A549 (cell line): ENCODE data around the gene CD47. TPM values are rescaled to one million over a fixed set of nuclear protein-coding genes. Genes with fewer than 3 reads are reported as not detected.
A peak's percentile ranks its signal among the peaks of the same experiment; 100 is the strongest.

Source experiments
- ATAC-seq, 2 experiments: fragments of 200-7000 bp in 1 of 2; fragments of >200 bp in 1 of 2; cut with Nextera tagmentation in 1 of 2; cut with Tn5 transposase in 1 of 2; 3 replicates each; pipeline versions ENCODE4 v1.8.0 to v1.9.1; 2018 to 2020; ENCODE audit warnings: mild to moderate bottlenecking in 1 of 2, moderate library complexity in 1 of 2
- CTCF ChIA-PET: fragments of 300-600 bp; sonication (Branson Sonifier 250); formaldehyde crosslinking; extraction: SDS; loops from one replicate; lab custom pipeline; 2021; ENCODE audit warnings: antibody characterized with exemption, inconsistent platforms; lab: Yijun Ruan, JAX
- POLR2A ChIA-PET: fragments of 350-600 bp; formaldehyde crosslinking; extraction: SDS; loops from one replicate; lab custom pipeline; 2021; ENCODE audit warnings: antibody characterized with exemption, inconsistent platforms; lab: Yijun Ruan, JAX
- DNase-seq, 2 experiments: peaks; one replicate each; pipeline versions ENCODE4 v3.0.0 to v3.0.0-alpha.2; 2011 to 2016; ENCODE audit warnings: low read depth in 1 of 2, low spot score in 1 of 2
- FAIRE-seq: peaks from 2 replicates; lab custom pipeline; 2011; peaks lifted over from hg19 to GRCh38; lab: Jason Lieb, UNC
- H3K27ac ChIP-seq, 2 experiments: fragments of >200 bp; sonication (Bioruptor Twin); formaldehyde crosslinking; 3 replicates each; pipeline ENCODE4 v1.5.1; 2016 to 2017
- H3K4me1 ChIP-seq: fragments of >200 bp; sonication (Bioruptor Twin); formaldehyde crosslinking; 3 replicates; pipeline ENCODE4 v1.6.1; 2016
- H3K4me2 ChIP-seq: fragments of >200 bp; sonication (Bioruptor Twin); formaldehyde crosslinking; 3 replicates; pipeline ENCODE4 v1.6.1; 2016
- H3K4me3 ChIP-seq: fragments of >200 bp; sonication (Bioruptor Twin); formaldehyde crosslinking; 3 replicates; pipeline ENCODE4 v1.5.1; 2016
- H3K9me3 ChIP-seq: fragments of >200 bp; sonication (Bioruptor Twin); formaldehyde crosslinking; 3 replicates; pipeline ENCODE4 v1.6.1; 2016
- ATOH8 ChIP-seq: fragments of 250-450 bp; sonication (Bioruptor Pico); IDR thresholded peaks from 2 replicates; pipeline ENCODE4 v1.5.0; 2020; ENCODE audit warnings: low read depth, mild to moderate bottlenecking, moderate library complexity
- BHLHE40 ChIP-seq: IDR thresholded peaks from 2 replicates; pipeline ENCODE4 v1.6.1; 2012; ENCODE audit warnings: low read depth, low read length, inconsistent platforms
- CBX8 ChIP-seq: fragments of 200-600 bp; sonication (generic); IDR thresholded peaks from 2 replicates; pipeline ENCODE4 v1.6.1; 2016
- CEBPB ChIP-seq, 2 experiments: fragments of >200 bp in 1 of 2; sonication (Bioruptor Twin) in 1 of 2; formaldehyde crosslinking in 1 of 2; IDR thresholded peaks; 2 replicates each; pipeline ENCODE4 v1.6.1; 2012 to 2016
- E2F6 ChIP-seq: IDR thresholded peaks from 2 replicates; pipeline ENCODE4 v1.6.1; 2012; ENCODE audit warnings: low read depth, borderline replicate concordance
- EHMT2 ChIP-seq: fragments of 200-600 bp; sonication (generic); IDR thresholded peaks from 2 replicates; pipeline ENCODE4 v1.6.1; 2016; ENCODE audit warnings: antibody characterized with exemption, low read depth, mild to moderate bottlenecking, moderate library complexity
- EP300 ChIP-seq, 2 experiments: fragments of >200 bp; sonication (Bioruptor Twin); formaldehyde crosslinking; IDR thresholded peaks; 2 replicates in 1 of 2; 3 replicates in 1 of 2; pipeline ENCODE4 v1.6.1; 2016 to 2017
- FOXS1 ChIP-seq: fragments of 250-450 bp; sonication (Bioruptor Pico); IDR thresholded peaks from 2 replicates; pipeline ENCODE4 v1.5.0; 2020; ENCODE audit warnings: mild to moderate bottlenecking, moderate library complexity
- HDAC2 ChIP-seq: fragments of 200-600 bp; sonication (generic); IDR thresholded peaks from 2 replicates; pipeline ENCODE4 v1.6.1; 2016
- HEYL ChIP-seq: fragments of 250-450 bp; sonication (Bioruptor Pico); IDR thresholded peaks from 2 replicates; pipeline ENCODE4 v1.8.0; 2021; ENCODE audit warnings: mild to moderate bottlenecking, moderate library complexity
- HOXB13 ChIP-seq: fragments of 250-450 bp; sonication (Bioruptor Pico); IDR thresholded peaks from 2 replicates; pipeline ENCODE4 v1.5.0; 2020; ENCODE audit warnings: low read depth, mild to moderate bottlenecking, moderate library complexity
- MAFK ChIP-seq: fragments of 450-650 bp; IDR thresholded peaks from 2 replicates; pipeline ENCODE4 v1.6.1; 2014; ENCODE audit not compliant: partially characterized antibody
- MAX ChIP-seq: IDR thresholded peaks from 2 replicates; pipeline ENCODE4 v1.6.1; 2012
- MAZ ChIP-seq: fragments of 150-350 bp; IDR thresholded peaks from 2 replicates; pipeline ENCODE4 v1.6.1; 2014; ENCODE audit warnings: antibody characterized with exemption, low read depth, low read length, borderline replicate concordance
- NPAS2 ChIP-seq: fragments of 250-450 bp; sonication (Bioruptor Pico); IDR thresholded peaks from 2 replicates; pipeline ENCODE4 v1.8.0; 2022; ENCODE audit warnings: mild to moderate bottlenecking, moderate library complexity, borderline replicate concordance
- PBX3 ChIP-seq: IDR thresholded peaks from 2 replicates; pipeline ENCODE4 v1.6.1; 2012
- RAD21 ChIP-seq, 2 experiments: fragments of >200 bp in 1 of 2; sonication (Bioruptor Twin) in 1 of 2; formaldehyde crosslinking in 1 of 2; IDR thresholded peaks in 1 of 2; conservative IDR thresholded peaks in 1 of 2; 2 replicates in 1 of 2; 3 replicates in 1 of 2; pipeline ENCODE4 v1.6.1; 2012 to 2018; ENCODE audit warnings: inconsistent platforms in 1 of 2
- RARB ChIP-seq: fragments of 250-450 bp; sonication (Bioruptor Pico); IDR thresholded peaks from 2 replicates; pipeline ENCODE4 v1.8.0; 2021; ENCODE audit warnings: mild to moderate bottlenecking, moderate library complexity
- REST ChIP-seq: fragments of 200-600 bp; sonication (generic); IDR thresholded peaks from 2 replicates; pipeline ENCODE4 v1.6.1; 2016; ENCODE audit warnings: antibody characterized with exemption, mild to moderate bottlenecking, moderate library complexity
- RFX5 ChIP-seq: fragments of 450-650 bp; IDR thresholded peaks from 2 replicates; pipeline ENCODE4 v1.7.1; 2014; ENCODE audit warnings: antibody characterized with exemption, mild to moderate bottlenecking, moderate library complexity
- ZC3H11A ChIP-seq: fragments of 450-650 bp; IDR thresholded peaks from 2 replicates; pipeline ENCODE4 v1.6.1; 2014; ENCODE audit warnings: antibody characterized with exemption, mild to moderate bottlenecking
- ZFP36 ChIP-seq: fragments of 450-650 bp; IDR thresholded peaks from 2 replicates; pipeline ENCODE4 v1.6.1; 2014; ENCODE audit warnings: borderline replicate concordance; ENCODE audit not compliant: partially characterized antibody
- ZNF302 ChIP-seq: fragments of 250-450 bp; sonication (Bioruptor Pico); IDR thresholded peaks from 2 replicates; pipeline ENCODE4 v1.9.0; 2021; ENCODE audit warnings: inconsistent platforms, mild to moderate bottlenecking, moderate library complexity
- ZSCAN20 ChIP-seq: fragments of 250-450 bp; sonication (Bioruptor Pico); IDR thresholded peaks from 2 replicates; pipeline ENCODE4 v1.8.0; 2022; ENCODE audit warnings: mild to moderate bottlenecking, moderate library complexity
- WGBS: methylation state at CpG from one replicate; pipeline ENCODE4 v1.1.6; 2017; ENCODE audit errors: missing lambda C conversion rate; 5-methylcytosine and 5-hydroxymethylcytosine counted together
- polyA plus RNA-seq, 4 experiments: library from polyadenylated mRNA; depleted of rRNA in 3 of 4; stranded (reverse); fragments of >200 nt; fragmentation: RNase III in 1 of 4; extraction: RNeasy Plus Mini Kit Qiagen cat#74134 plus additional on column Dnase treatment in 1 of 4; gene quantifications; 2 replicates in 3 of 4; 3 replicates in 1 of 4; pipeline ENCODE4 v1.2.3, GENCODE V29; 2011 to 2017

Gene CD47
- polyA plus RNA-seq, 2 of the 4 experiments (the other 2 are of a cell fraction) = 31.0 to 35.9 TPM

GRCh38 chr3:108053067-108053466 lies 37.8 kb downstream of the CD47 start:
- WGBS = 65% methylated on average over 3 of the region's 3 CpGs
- H3K4me1 ChIP-seq = no peaks in the 10 kb centered on the region
- DNase-seq = no peak
- no peak for TF ChIP-seq NPAS2 (CRISPR knock-in tag)
- no peak for TF ChIP-seq EP300 (IDR thresholded peaks at IDR 0.05)
- no peak for TF ChIP-seq ZSCAN20
- TF ChIP-seq HOXB13 (CRISPR knock-in tag) = no peak
- TF ChIP-seq CBX8 = no peak
- ATAC-seq = no peak
- no peaks in the 10 kb centered on the region for H3K9me3 ChIP-seq
- no peak overlapping the region for H3K27ac ChIP-seq
- no peak for FAIRE-seq
- ChIA-PET POLR2A (no interaction called here), CTCF (no interaction called here)
- H3K4me2 ChIP-seq = no peak overlapping the region
- no peak overlapping the region for H3K4me3 ChIP-seq

- no peak for FAIRE-seq
- no peak overlapping the region for H3K4me2 ChIP-seq
- H3K4me3 ChIP-seq = no peak overlapping the region
- no peak overlapping the region for H3K27ac ChIP-seq
- TF ChIP-seq HDAC2 = no peak
- TF ChIP-seq RFX5 = no peak
- no peak for TF ChIP-seq CEBPB (IDR thresholded peaks at IDR 0.05)
- no peak for TF ChIP-seq MAX
- no peak for TF ChIP-seq ATOH8 (CRISPR knock-in tag)
- TF ChIP-seq RARB (CRISPR knock-in tag) = no peak
- no peak for TF ChIP-seq ZFP36
- no peak for TF ChIP-seq EHMT2
- TF ChIP-seq RAD21 (conservative IDR thresholded peaks at IDR 0.05 in 1 of 2, IDR thresholded peaks at IDR 0.05 in 1 of 2) = no peak
- TF ChIP-seq ZNF302 = no peak
- no peak for TF ChIP-seq ZC3H11A
- no peak for TF ChIP-seq E2F6
- TF ChIP-seq CBX8 = no peak
- TF ChIP-seq PBX3 = no peak
- no peak for TF ChIP-seq HEYL (CRISPR knock-in tag)
- no peak for TF ChIP-seq BHLHE40
- TF ChIP-seq MAZ = no peak
- no peak for TF ChIP-seq FOXS1
- no peak for TF ChIP-seq NPAS2 (CRISPR knock-in tag)
- POLR2A ChIA-PET = no interaction called here
- no peaks in the 10 kb centered on the region for H3K9me3 ChIP-seq
- CTCF ChIA-PET = no interaction called here
- WGBS = 75% methylated on average over 3 of the region's 3 CpGs
- ATAC-seq = no peak
- peak in 1 of 2 experiments; percentile 2 for DNase-seq
- H3K4me1 ChIP-seq = no peaks in the 10 kb centered on the region
Observed at GRCh38 chr3:108051005-108051404, 39.8 kb downstream of the CD47 start.

- WGBS = 70% methylated on average over 1 of the region's 1 CpG
- no peak for ATAC-seq
- no peak for TF ChIP-seq REST
- no peak for TF ChIP-seq CEBPB (IDR thresholded peaks at IDR 0.05)
- no peak for TF ChIP-seq MAFK
- TF ChIP-seq PBX3 = no peak
- no peak for DNase-seq
- no peaks in the 10 kb centered on the region for H3K4me1 ChIP-seq
- ChIA-PET POLR2A (no interaction called here), CTCF (no interaction called here)
- no peak for FAIRE-seq
- H3K4me3 ChIP-seq = no peak overlapping the region
- no peaks in the 10 kb centered on the region for H3K9me3 ChIP-seq
- H3K4me2 ChIP-seq = no peak overlapping the region
- H3K27ac ChIP-seq = no peak overlapping the region
Observed at GRCh38 chr3:108047987-108048386, 42.8 kb downstream of the CD47 start.
